H7 (cell line): Measurements from ENCODE around the gene GPR17. TPM values are rescaled to one million over a fixed set of nuclear protein-coding genes. Genes with fewer than 3 reads are reported as not detected.
A peak's percentile ranks its signal among the peaks of the same experiment; 100 is the strongest.

ENCODE experiments used
- DNase-seq: peaks from one replicate; pipeline ENCODE4 v3.0.0; 2012
- H3K27me3 ChIP-seq: 2 replicates; pipeline ENCODE4 v1.6.0; 2011; ENCODE audit warnings: mild to moderate bottlenecking, low read length; ENCODE audit not compliant: control insufficient read depth, insufficient read depth
- H3K36me3 ChIP-seq: replicated peaks from 2 replicates; pipeline ENCODE4 v1.5.1; 2011; ENCODE audit warnings: low read length; ENCODE audit not compliant: control insufficient read depth, insufficient read depth
- H3K4me3 ChIP-seq: 2 replicates; pipeline ENCODE4 v1.5.1; 2011; ENCODE audit warnings: low read depth, mild to moderate bottlenecking, control low read depth, low read length, moderate library complexity; ENCODE audit not compliant: insufficient read depth
- total RNA-seq: library from RNA; depleted of rRNA; stranded (reverse); fragments of >200 nt; shearing (Covaris generic); gene quantifications from 2 replicates; pipeline ENCODE4 v1.2.3, GENCODE V29; 2014

GPR17 gene
- total RNA-seq, 1 experiment from 2014 or later = not detected

GRCh38 chr2:127649100-127649611, 3.2 kb downstream of the GPR17 start:
- no peak for DNase-seq
- Histone ChIP-seq H3K4me3 (no peak overlapping the region), H3K36me3 (no peaks in the 10 kb centered on the region), H3K27me3 (no peaks in the 10 kb centered on the region)

DNA sequence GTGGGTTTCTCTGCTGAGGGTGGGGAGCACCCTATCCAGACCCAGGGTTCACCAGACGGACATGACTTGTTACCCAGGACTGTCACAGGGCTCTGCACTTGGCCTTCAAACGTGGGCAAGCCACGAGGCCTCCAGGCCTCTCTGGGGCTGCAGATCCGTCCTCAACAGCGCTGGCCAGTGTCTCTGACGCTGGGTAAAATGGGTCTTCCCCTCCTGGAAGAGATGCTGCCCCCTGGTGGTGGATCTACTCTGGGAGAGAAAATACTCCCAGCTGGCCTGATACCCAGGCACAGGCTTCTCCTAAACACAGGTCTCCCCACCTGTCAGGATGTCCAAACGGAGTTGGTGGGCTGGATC, 3.7 kb downstream of the GPR17 start:
- Histone ChIP-seq H3K27me3 (no peaks in the 10 kb centered on the region), H3K36me3 (no peaks in the 10 kb centered on the region), H3K4me3 (no peak overlapping the region)
- DNase-seq = peak; percentile 94

DNA sequence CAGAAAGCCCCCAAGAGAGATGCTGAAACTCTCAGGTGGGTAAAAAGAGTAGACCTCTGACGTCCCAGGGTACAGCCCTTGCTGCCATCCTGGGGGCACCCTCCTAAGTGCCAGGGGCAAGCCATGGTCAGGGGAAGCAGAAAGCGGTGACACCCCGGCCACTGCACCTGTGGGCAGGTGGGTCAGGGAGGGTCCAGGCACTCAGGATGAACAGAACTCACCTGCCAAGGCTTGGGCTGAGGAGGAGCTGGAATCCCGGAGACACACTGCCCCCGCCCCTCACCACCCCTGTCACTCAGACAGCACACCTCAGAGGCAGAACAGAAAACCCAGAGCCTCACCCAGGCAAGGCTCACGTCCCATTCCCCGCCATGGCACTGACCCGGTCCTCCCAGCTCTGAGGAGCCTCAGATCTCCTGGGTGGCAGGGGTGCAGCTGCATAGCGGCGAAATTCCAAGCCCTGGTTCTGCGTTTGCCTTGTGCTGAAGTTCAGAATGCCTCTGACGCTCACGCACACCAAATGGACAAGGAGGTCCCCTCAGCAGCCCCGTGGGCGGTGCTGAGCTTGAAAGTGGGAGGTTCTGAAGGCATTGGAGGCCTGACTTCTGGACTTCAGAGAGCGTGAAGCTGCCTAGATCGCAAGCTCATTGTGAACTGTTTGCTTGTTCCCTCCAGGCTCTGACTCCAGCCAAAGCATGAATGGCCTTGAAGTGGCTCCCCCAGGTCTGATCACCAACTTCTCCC, 4.3 kb downstream of the GPR17 start:
- DNase-seq = no peak
- Histone ChIP-seq H3K27me3 (no peaks in the 10 kb centered on the region), H3K36me3 (no peaks in the 10 kb centered on the region), H3K4me3 (no peak overlapping the region)

GRCh38 chr2:127650785-127651380, 4.9 kb downstream of the GPR17 start:
- Histone ChIP-seq H3K4me3 (no peak overlapping the region), H3K27me3 (no peaks in the 10 kb centered on the region), H3K36me3 (no peaks in the 10 kb centered on the region)
- DNase-seq = no peak

DNA sequence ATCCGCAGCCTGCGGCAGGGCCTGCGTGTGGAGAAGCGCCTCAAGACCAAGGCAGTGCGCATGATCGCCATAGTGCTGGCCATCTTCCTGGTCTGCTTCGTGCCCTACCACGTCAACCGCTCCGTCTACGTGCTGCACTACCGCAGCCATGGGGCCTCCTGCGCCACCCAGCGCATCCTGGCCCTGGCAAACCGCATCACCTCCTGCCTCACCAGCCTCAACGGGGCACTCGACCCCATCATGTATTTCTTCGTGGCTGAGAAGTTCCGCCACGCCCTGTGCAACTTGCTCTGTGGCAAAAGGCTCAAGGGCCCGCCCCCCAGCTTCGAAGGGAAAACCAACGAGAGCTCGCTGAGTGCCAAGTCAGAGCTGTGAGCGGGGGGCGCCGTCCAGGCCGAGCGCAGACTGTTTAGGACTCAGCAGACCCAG, 5.4 kb downstream of the GPR17 start:
- Histone ChIP-seq H3K27me3 (no peaks in the 10 kb centered on the region), H3K4me3 (no peak overlapping the region), H3K36me3 (no peaks in the 10 kb centered on the region)
- no peak for DNase-seq

DNA sequence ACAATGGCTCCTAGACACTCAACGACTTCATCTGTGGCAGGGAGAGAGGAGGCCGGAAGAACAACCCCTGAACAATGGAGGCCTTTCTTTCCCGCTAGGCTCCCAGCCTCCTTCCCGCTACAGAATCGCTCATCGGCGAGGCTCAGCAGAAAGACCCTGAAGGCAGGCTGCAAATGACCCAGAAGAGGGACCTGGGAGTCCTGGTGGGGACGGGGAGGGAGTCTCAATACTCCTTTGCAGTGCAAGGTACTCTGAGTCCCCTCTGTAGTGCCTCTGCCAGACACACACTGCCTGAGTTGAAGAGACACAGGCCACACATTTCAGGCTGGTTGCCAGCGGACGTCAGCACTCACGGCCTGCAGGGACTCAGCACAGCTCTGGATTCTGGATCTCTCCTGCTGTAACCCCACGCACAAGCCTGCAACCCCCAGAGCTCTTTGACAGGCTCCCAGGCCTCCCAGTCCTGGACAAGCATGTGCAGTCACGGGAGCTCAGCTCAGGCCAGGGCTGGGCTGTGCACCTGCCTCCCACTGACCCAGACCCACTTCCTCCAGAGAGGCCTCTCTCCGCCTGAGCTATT, 6.1 kb downstream of the GPR17 start:
- Histone ChIP-seq H3K36me3 (no peaks in the 10 kb centered on the region), H3K27me3 (no peaks in the 10 kb centered on the region), H3K4me3 (no peak overlapping the region)
- DNase-seq = no peak

DNA sequence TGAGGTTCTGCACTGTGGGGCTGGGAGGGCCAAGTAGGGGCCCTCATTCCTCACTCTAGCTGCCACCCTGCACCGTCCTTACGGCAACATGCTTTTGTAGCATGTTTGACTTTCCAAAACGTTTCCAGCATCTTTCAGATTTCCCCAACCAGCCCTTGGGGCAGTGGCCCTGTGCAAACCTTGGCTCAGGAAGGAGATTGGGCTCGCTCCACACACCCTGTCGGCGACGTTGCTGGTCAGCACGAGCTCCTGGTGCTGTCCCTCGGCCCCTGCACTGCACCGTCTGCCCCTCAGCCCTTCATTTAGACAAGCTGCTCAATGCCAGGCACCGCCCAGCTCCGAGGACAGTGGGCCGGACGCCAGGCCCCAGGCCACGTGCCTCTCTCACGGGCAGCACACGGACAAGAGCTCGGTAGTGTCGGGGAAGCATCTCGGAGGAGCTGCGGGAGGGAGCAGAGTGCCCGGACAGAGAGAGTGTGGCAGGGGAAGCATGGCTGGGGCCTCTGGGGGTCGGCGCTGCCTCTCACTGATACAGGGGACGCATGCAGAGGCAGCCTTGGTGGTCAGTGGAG, 6.9 kb downstream of the GPR17 start:
- Histone ChIP-seq H3K36me3 (no peaks in the 10 kb centered on the region), H3K27me3 (no peaks in the 10 kb centered on the region), H3K4me3 (no peak overlapping the region)
- no peak for DNase-seq

DNA sequence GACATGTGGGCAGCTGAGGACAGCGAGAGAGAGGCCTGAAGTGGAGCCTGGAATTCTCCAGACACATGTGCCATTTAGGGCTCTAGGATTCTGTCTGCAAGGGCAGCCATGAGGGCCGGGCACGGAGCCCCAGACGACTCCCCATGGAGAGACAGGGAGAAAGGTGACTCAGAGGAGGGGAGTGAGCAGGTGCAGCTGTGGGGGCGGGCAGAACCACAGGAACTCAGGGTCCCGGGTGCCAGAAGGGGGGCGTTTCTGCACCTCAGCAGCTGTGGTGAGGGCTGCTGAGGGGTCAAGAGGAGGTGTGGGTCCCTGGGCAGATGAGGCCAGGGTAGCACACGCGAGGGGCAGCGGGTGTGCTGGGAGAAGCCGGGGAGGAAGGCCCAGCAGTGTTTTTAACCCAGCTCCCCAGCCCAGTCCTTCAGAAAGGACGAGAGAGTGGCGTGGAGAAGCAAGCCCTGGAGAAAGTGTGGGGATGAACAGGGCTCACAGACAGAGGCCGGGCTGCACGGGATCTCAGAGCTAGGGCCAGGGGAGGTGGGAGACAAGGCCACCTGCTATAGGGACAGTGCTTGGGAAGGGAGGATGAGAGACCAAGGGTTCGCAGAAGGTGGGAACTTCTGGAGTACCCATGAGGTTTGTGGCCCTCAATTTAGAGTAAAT, 7.6 kb downstream of the GPR17 start:
- Histone ChIP-seq H3K36me3 (no peaks in the 10 kb centered on the region), H3K4me3 (no peak overlapping the region), H3K27me3 (no peaks in the 10 kb centered on the region)
- DNase-seq = no peak

DNA sequence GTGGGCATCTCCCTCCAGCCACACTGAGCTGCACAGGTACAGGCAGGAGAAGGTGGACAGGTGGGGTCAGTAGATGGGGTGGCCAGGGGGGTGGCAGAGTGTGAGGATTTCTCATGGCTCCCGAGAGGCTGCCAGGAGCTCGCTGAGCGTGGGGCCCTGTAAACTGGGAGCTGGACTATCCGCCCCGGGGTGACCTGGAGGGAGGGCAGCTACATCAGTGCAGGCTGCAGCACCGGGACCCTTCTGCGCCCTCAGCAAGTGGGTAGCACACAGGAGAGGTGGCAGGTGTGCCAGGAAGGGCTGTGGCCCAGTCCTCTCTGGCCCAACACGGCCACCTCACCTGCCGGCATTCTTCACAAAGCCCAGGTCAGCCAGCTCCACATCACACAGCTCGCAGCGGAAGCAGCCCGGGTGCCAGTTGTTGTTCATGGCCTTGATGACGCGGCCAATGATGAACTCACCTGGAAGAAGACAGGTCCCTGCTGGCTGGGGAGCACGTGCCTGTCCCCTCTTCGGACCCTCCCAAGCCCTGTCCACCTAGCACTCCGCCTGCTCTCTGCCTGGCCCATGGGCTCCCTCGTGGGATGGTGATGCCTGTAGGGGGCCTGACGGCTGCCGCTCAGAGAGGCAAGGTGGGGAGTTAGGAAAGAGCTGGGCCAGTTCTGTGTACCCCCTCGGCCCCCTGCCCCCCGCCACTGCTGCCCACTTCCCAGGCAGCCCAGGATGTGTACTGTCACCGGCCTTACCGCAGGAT, 8.3 kb downstream of the GPR17 start:
- DNase-seq = no peak

GRCh38 chr2:127654838-127655175, 8.9 kb downstream of the GPR17 start:
- H3K36me3 ChIP-seq = no peaks in the 10 kb centered on the region
- H3K4me3 ChIP-seq = no peak overlapping the region
- H3K27me3 ChIP-seq = no peaks in the 10 kb centered on the region
- no peak for DNase-seq

More for the DNA sequence above, 8.3 kb downstream of the GPR17 start:
- no peaks in the 10 kb centered on the region for H3K27me3 ChIP-seq
- H3K36me3 ChIP-seq = no peaks in the 10 kb centered on the region
- no peak overlapping the region for H3K4me3 ChIP-seq

DNA sequence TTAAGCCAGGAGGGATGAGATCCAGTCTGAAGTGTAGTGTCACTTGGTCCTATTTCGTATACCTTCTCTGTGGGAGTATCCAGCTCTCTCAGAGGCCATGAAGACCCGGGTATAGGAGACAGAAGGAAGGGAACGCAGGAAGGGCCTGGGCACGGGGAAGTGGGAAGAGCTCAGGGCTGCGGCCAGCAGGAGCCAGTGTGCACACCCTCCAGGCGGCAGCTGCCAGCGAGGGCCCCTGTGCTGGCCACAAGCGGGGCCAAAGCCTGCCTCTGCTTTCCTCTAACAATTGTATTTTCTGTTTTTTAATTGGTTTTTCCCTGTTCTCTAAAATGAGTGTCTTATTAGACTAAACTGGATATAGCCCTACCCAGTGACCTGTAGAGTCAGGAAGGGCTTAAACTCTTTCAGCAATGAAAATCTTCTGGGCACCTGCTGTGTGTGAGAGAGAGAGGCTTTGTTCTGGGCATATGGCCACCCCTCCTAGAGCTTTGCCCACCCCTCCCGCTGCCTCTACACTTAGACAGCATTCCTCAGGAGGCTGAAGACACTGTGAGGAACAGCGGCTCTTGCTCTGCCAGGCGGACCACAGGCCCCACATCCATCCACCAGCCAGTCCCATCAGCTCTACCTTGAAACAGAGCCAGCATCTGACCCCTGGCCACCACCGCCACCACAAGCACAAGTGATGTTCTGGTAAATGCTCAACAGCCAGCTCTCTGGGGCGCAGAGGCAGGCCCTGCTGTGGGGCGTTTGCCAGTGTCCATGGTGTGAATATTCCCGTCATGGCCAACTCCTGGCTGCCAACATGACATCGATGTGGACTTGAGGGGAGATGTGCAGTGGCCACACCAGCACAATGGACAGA, 9.5 kb downstream of the GPR17 start:
- H3K36me3 ChIP-seq = no peaks in the 10 kb centered on the region
- H3K4me3 ChIP-seq = no peak overlapping the region
- no peak for DNase-seq
- no peaks in the 10 kb centered on the region for H3K27me3 ChIP-seq

GRCh38 chr2:127656569-127657231, 10.7 kb downstream of the GPR17 start:
- no peak for DNase-seq
- Histone ChIP-seq H3K27me3 (no peaks in the 10 kb centered on the region), H3K36me3 (no peaks in the 10 kb centered on the region), H3K4me3 (no peak overlapping the region)

DNA sequence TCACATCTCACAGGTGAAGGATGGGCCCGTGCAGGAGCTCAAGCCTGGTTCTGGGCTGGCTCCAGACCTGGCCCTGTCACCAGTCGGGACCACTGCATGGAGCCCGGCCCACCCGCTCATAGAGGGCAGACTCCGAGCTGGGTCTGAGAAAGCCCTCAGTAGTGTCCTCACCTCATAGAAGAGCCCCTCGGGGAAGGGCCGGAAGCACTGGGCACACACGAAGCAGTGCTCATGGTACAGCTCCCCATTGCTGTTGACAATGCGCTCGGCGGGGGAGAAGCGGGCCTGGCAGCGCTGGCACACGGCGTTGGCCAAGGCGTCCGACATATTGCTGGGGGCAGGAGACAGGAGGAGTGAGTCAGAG, 11.3 kb downstream of the GPR17 start:
- H3K4me3 ChIP-seq = no peak overlapping the region
- no peak for DNase-seq
- no peaks in the 10 kb centered on the region for H3K36me3 ChIP-seq
- H3K27me3 ChIP-seq = no peaks in the 10 kb centered on the region
